ENCODE data around the gene SUSD3.

DNA sequence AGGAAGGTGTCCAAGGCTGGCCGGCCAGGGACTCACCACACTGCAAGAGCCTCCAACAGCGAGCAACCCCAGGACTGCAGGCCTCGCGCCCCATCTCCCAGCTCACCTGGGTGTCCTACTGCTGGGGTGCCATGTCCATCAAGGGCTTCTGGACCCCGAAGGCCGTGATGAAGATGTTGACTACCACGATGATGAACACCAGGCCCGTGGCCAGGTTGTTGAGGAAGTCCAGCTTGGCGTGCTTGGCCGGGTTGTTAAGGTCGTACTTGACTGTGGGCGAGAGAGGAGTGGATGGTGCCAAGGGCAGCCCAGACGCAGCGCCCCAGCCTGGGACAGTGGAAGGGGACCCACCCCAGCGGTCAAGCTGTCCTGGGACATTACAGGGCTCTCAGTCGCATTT lies 66.3 kb downstream of the SUSD3 start:
- TF ChIP-seq, protein P1, sequence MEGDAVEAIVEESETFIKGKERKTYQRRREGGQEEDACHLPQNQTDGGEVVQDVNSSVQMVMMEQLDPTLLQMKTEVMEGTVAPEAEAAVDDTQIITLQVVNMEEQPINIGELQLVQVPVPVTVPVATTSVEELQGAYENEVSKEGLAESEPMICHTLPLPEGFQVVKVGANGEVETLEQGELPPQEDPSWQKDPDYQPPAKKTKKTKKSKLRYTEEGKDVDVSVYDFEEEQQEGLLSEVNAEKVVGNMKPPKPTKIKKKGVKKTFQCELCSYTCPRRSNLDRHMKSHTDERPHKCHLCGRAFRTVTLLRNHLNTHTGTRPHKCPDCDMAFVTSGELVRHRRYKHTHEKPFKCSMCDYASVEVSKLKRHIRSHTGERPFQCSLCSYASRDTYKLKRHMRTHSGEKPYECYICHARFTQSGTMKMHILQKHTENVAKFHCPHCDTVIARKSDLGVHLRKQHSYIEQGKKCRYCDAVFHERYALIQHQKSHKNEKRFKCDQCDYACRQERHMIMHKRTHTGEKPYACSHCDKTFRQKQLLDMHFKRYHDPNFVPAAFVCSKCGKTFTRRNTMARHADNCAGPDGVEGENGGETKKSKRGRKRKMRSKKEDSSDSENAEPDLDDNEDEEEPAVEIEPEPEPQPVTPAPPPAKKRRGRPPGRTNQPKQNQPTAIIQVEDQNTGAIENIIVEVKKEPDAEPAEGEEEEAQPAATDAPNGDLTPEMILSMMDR (conservative IDR thresholded peaks at IDR 0.05): no peak
- TF ChIP-seq ZFX (IDR thresholded peaks at IDR 0.05): no peak
